Heart left ventricle (tissue), 16 donors: ENCODE data around the gene SLK. TPM values are rescaled to one million over a fixed set of nuclear protein-coding genes. Genes with fewer than 3 reads are reported as not detected.

Experiments used
- ATAC-seq, 4 donors: fragments of 200-7000 bp; cut with Tn5 transposase; one replicate each; pipeline ENCODE4 v1.9.1; 2020 to 2022; ENCODE audit warnings: moderate library complexity in 4 of 4, mild to moderate bottlenecking in 3 of 4, moderate number of reproducible peaks in 1 of 4
- DNase-seq, 5 donors: peaks; one replicate each; pipeline ENCODE4 v3.0.0-alpha.2; 2020
- H3K27ac ChIP-seq, 12 donors: fragments of 200-600 bp; sonication (generic) in 4 of 12; one replicate each; pipeline versions ENCODE4 v1.5.0 to v1.8.0; 2016 to 2022; ENCODE audit warnings: mild to moderate bottlenecking in 2 of 12
- H3K27me3 ChIP-seq, 9 donors: fragments of 200-600 bp; sonication (generic) in 2 of 9; one replicate each; pipeline versions ENCODE4 v1.5.1 to v1.8.0; 2016 to 2022; ENCODE audit warnings: mild to moderate bottlenecking in 3 of 9
- H3K36me3 ChIP-seq, 9 donors: fragments of 200-600 bp; sonication (generic) in 2 of 9; one replicate each; pipeline versions ENCODE4 v1.5.0 to v1.8.0; 2018 to 2022; ENCODE audit warnings: mild to moderate bottlenecking in 2 of 9
- H3K4me1 ChIP-seq, 12 donors: fragments of 200-600 bp; sonication (generic) in 4 of 12; one replicate each; pipeline versions ENCODE4 v1.5.0 to v1.8.0; 2016 to 2022; ENCODE audit warnings: mild to moderate bottlenecking in 3 of 12
- H3K4me3 ChIP-seq, 12 donors: fragments of 200-600 bp; sonication (generic) in 4 of 12; one replicate each; pipeline versions ENCODE4 v1.5.0 to v1.8.0; 2017 to 2022; ENCODE audit warnings: mild to moderate bottlenecking in 9 of 12, moderate library complexity in 4 of 12
- H3K9me3 ChIP-seq, 12 donors: fragments of 200-600 bp; sonication (generic) in 4 of 12; one replicate each; pipeline versions ENCODE4 v1.5.0 to v1.8.0; 2016 to 2022; ENCODE audit warnings: mild to moderate bottlenecking in 1 of 12
- POLR2A ChIP-seq, 2 donors: fragments of 450-650 bp; IDR thresholded peaks; one replicate each; pipeline ENCODE4 v1.6.1; 2017; ENCODE audit warnings: antibody characterized with exemption in 2 of 2, mild to moderate bottlenecking in 2 of 2, moderate library complexity in 2 of 2
- WGBS, 4 donors: extraction: QIAGEN DNeasy Blood & Tissue Kit in 2 of 4; methylation state at CpG; one replicate each; pipeline versions ENCODE4 v1.1.5 to v1.1.7; 2013 to 2018; 5-methylcytosine and 5-hydroxymethylcytosine counted together
- intact Hi-C, 10 donors: fragments of 100-400 bp; cut with DNase I; formaldehyde crosslinking; loops; one replicate each; pipeline versions ENCODE4 v1.11.1 to v1.14.2; 2022
- polyA plus RNA-seq, 2 donors: library from polyadenylated mRNA; stranded (reverse); fragments of 200-250 nt; gene quantifications; one replicate each; pipeline ENCODE4 v1.2.3, GENCODE V29; 2013
- total RNA-seq, 9 donors: library from RNA; depleted of rRNA in 2 of 9; stranded (reverse); fragments of >200 nt in 2 of 9; fragmentation: NEBNext Ultra II Directional in 3 of 9; extraction: Animal tissue kit (Norgen Biotek cat#: 25700) in 3 of 9; gene quantifications; one replicate each; pipeline versions ENCODE4 v1.1.0 to v1.2.4, GENCODE V29; 2016 to 2023
- TF ChIP-seq, protein P1 (sequence below), 12 donors: fragments of 200-600 bp; sonication (generic) in 4 of 12; IDR thresholded peaks; one replicate each; pipeline versions ENCODE4 v1.5.0 to v1.8.0; 2018 to 2022; ENCODE audit warnings: antibody characterized with exemption in 12 of 12, mild to moderate bottlenecking in 5 of 12
- donor health status: ischemic (EF 13 %, LVEDD 7.1; RV severe dilation, severe dysfunction).
- donor health status: healthy with polysubstance abuse.
- donor health status: DM: no; HTN: yes; CAD: no.
- donor health status: DM: no; HTN: no; CAD: no.
- donor health status: ischemic (EF 25% LVEDD 6.9; RV normal size, moderate dysfunction).
- donor health status: ischemic (EF 25% LVEDD 5.7; RV mildly dilated, moderate dysfunction).
- donor health status: healthy.
- donor health status: DM: yes; HTN: yes; CAD: no.
- donor health status: ischemic (EF 35%, LVEDD 5.7; RV mildly dilated, moderate dysfunction).
- donor health status: nonischemic (EF 11% LVEDD 7.7; RV severe dilation, severe dysfunction).
- donor health status: DM: yes; HTN: yes; CAD: no.
- donor health status: PGD.
- donor health status: ischemic (EF 29% LVEDD 5.4; RV normal size, mild dysfunction).
- donor health status: nonischemic (EF 23%, LVEDD 6.1; RV moderate dilation, normal function).

The SLK gene
- total and polyA plus RNA-seq, 11 donors = 10.0 to 57.8 (median 45.2) TPM

DNA sequence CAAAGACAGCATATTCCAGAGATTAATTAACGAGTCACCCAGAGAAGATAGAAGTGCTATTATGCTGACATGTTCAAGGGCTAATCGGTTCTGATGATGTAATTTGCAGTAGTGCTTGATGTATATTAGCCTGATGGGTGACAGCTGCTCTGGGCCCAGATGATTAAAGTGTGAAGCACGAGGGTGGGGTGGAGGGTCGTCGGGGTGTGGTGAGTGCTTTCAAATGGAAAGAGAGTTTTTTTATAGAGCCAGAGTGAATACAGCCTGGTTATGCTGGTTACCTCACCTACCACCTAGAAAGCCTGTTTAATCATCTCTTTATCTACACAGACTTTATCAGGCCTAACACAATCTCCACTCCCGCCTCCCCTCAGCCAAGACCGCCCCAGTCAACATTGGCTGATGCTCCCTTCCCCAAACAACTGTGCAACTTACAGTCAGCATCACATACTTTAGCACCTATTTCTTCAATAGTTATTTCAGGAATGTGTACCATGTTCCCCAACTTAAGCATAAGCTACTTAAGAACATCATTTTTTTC is 37.5 kb upstream of the SLK start:
- Histone ChIP-seq H3K9me3 (no peaks in the 10 kb centered on the region), H3K4me1 (peaks cover 0 to 7% (median 0%) of the 10 kb centered on the region in 12 donors), H3K4me3 (no peak overlapping the region), H3K27me3 (no peaks in the 10 kb centered on the region), H3K27ac (no peak overlapping the region), H3K36me3 (no peaks in the 10 kb centered on the region)
- no peak for TF ChIP-seq POLR2A (IDR thresholded peaks at IDR 0.05)
- TF ChIP-seq, protein P1, sequence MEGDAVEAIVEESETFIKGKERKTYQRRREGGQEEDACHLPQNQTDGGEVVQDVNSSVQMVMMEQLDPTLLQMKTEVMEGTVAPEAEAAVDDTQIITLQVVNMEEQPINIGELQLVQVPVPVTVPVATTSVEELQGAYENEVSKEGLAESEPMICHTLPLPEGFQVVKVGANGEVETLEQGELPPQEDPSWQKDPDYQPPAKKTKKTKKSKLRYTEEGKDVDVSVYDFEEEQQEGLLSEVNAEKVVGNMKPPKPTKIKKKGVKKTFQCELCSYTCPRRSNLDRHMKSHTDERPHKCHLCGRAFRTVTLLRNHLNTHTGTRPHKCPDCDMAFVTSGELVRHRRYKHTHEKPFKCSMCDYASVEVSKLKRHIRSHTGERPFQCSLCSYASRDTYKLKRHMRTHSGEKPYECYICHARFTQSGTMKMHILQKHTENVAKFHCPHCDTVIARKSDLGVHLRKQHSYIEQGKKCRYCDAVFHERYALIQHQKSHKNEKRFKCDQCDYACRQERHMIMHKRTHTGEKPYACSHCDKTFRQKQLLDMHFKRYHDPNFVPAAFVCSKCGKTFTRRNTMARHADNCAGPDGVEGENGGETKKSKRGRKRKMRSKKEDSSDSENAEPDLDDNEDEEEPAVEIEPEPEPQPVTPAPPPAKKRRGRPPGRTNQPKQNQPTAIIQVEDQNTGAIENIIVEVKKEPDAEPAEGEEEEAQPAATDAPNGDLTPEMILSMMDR (IDR thresholded peaks at IDR 0.05) = no peak
- intact Hi-C loops = no loop called here
- DNase-seq = no peak
- 52 to 62% (median 60%) methylated on average over 7 of the region's 7 CpGs for WGBS, 4 donors
- ATAC-seq = no peak

DNA sequence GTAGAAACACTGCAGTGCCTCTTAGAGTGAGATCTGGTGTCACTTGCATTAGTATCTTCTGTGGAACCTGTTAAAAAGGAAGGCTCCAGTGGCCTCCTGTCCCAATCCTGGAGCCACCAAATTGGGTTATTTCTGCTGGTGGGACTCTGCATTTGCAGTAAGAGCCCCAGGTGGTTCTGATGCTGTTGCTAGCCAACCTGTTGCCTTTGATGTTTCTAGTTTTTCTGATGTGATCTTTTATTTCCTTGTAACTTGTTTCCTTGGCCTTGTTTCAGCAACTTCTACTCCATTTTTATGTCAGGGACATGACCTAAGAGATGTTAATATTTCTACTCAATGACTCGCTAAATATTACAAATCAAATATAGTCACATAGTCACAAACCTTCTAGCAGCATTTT is 36.5 kb upstream of the SLK start:
- TF ChIP-seq, protein P1 (IDR thresholded peaks at IDR 0.05) = no peak
- no peak for TF ChIP-seq POLR2A (IDR thresholded peaks at IDR 0.05)
- no peaks in the 10 kb centered on the region for H3K9me3 ChIP-seq
- no peaks in the 10 kb centered on the region for H3K36me3 ChIP-seq
- no peak for DNase-seq
- no peak for ATAC-seq
- peaks cover 0 to 7% (median 0%) of the 10 kb centered on the region in 12 donors for H3K4me1 ChIP-seq
- intact Hi-C loops = no loop called here
- 91 to 100% (median 97%) methylated on average over 1 of the region's 1 CpG for WGBS, 4 donors
- no peak overlapping the region for H3K4me3 ChIP-seq
- H3K27me3 ChIP-seq = no peaks in the 10 kb centered on the region
- no peak overlapping the region for H3K27ac ChIP-seq

DNA sequence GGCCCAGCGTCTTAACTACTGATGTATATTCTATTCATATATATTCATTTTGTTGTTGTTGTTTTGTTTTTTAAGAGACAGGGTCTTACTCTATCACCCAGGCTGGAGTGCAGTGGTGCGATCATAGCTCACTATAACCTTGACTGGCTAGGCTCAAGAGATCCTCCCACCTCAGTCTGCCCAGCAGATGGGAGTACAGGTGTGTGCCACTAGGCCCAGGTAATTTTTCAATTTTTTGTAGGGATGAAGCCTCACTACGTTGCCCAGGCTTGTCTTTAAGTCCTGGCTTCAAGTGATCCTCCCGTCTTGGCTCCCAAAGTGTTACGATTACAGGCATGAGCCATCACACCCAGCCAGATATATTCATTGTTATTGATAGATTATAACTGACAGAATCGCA is 36.1 kb upstream of the SLK start:
- intact Hi-C loops = no loop called here
- ATAC-seq (no peak), DNase-seq (no peak)
- 94 to 96% (median 96%) methylated on average over 6 of the region's 6 CpGs for WGBS, 4 donors
- Histone ChIP-seq H3K36me3 (no peaks in the 10 kb centered on the region), H3K27ac (no peak overlapping the region), H3K4me1 (peaks cover 0 to 7% (median 0%) of the 10 kb centered on the region in 12 donors), H3K4me3 (no peak overlapping the region), H3K9me3 (no peaks in the 10 kb centered on the region), H3K27me3 (no peaks in the 10 kb centered on the region)
- no peak for TF ChIP-seq POLR2A (IDR thresholded peaks at IDR 0.05)
- TF ChIP-seq, protein P1 (IDR thresholded peaks at IDR 0.05) = no peak

DNA sequence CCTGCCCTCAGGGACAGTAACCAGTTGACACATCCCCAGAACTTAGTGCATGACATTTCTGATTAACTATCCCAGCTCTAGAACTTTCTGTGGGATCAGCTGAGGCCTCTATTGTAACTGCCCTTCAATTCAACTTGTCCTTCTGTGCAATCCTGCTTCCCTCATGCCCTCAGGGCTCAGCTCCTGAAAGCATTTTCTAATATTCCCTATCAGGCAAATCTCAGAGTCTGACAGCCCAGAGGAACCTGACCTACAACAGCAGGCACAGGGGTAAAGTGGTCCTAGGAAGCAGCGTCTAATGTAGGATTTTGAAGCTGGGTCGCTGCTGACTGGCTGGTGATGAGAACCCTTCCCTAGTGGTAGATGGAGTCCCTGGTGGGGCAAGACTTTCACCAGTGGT is 35.3 kb upstream of the SLK start:
- H3K4me3 ChIP-seq = no peak overlapping the region

More for the DNA sequence above, 35.3 kb upstream of the SLK start:
- Histone ChIP-seq H3K36me3 (no peaks in the 10 kb centered on the region), H3K9me3 (no peaks in the 10 kb centered on the region), H3K4me1 (peaks cover 0 to 7% (median 0%) of the 10 kb centered on the region in 12 donors), H3K27ac (no peak overlapping the region), H3K27me3 (no peaks in the 10 kb centered on the region)
- TF ChIP-seq POLR2A (IDR thresholded peaks at IDR 0.05) = no peak
- TF ChIP-seq, protein P1 (IDR thresholded peaks at IDR 0.05) = no peak
- ATAC-seq (no peak), DNase-seq (no peak)
- intact Hi-C loops = no loop called here
- 97 to 100% (median 99%) methylated on average over 2 of the region's 2 CpGs for WGBS, 4 donors
